GM19351 (cell line): Measurements from ENCODE around the gene IL27RA.

Experiments used
- ATAC-seq: cut with Tn5 transposase; IDR thresholded peaks from one replicate; pipeline ENCODE4 v1.9.1; 2021; ENCODE audit warnings: mild to moderate bottlenecking, moderate library complexity; ENCODE audit not compliant: unreplicated experiment

Gene IL27RA

GRCh38 chr19:14031719-14032480 is at the start of gene IL27RA:
Gene IL27RA (plus strand): TSS chr19:14031762. CDS start chr19:14031873, 111 bp downstream.
- peak; percentile 47 for ATAC-seq

GRCh38 chr19:13981988-13982501 is 49.5 kb upstream of the IL27RA start:
- ATAC-seq, result no peak

- no peak for ATAC-seq
Measured at GRCh38 chr19:13982773-13983172, 48.8 kb upstream of the IL27RA start.

- ATAC-seq, result no peak
Measured at GRCh38 chr19:13983213-13983889, 48.2 kb upstream of the IL27RA start.

- no peak for ATAC-seq
Measured at GRCh38 chr19:13984186-13984585, 47.4 kb upstream of the IL27RA start.

- no peak for ATAC-seq
Measured at GRCh38 chr19:13984875-13985741, 46.5 kb upstream of the IL27RA start.

GRCh38 chr19:13985771-13986347 is 45.7 kb upstream of the IL27RA start:
- peak; percentile 24 for ATAC-seq

GRCh38 chr19:13986348-13986904 is 45.1 kb upstream of the IL27RA start:
- peak; percentile 81 for ATAC-seq

GRCh38 chr19:13987101-13987890 is 44.3 kb upstream of the IL27RA start:
- no peak for ATAC-seq

GRCh38 chr19:13989487-13989886 is 42.1 kb upstream of the IL27RA start:
- ATAC-seq, result no peak

GRCh38 chr19:13990085-13990484 is 41.5 kb upstream of the IL27RA start:
- ATAC-seq, result no peak

GRCh38 chr19:13992025-13992424 is 39.5 kb upstream of the IL27RA start:
- ATAC-seq, result no peak

- ATAC-seq, result no peak
Measured at GRCh38 chr19:13993590-13994300, 37.8 kb upstream of the IL27RA start.

GRCh38 chr19:13995017-13995728 is 36.4 kb upstream of the IL27RA start:
- no peak for ATAC-seq

- ATAC-seq, result no peak
Measured at GRCh38 chr19:13995878-13996765, 35.4 kb upstream of the IL27RA start.

- no peak for ATAC-seq
Measured at GRCh38 chr19:13996928-13997630, 34.5 kb upstream of the IL27RA start.

- no peak for ATAC-seq
Measured at GRCh38 chr19:13997631-13997962, 34.0 kb upstream of the IL27RA start.
